HG02943 (cell line): ENCODE data around the gene CCS.
"Not testable (repeated sequence)": the region's sequence is repeated elsewhere in the genome, so short reads cannot be mapped to it uniquely, and the experiment has no call there.

ENCODE experiments used
- ATAC-seq: cut with Tn5 transposase; IDR thresholded peaks from one replicate; pipeline ENCODE4 v1.9.1; 2021; ENCODE audit warnings: mild to moderate bottlenecking, low read depth, moderate library complexity; ENCODE audit not compliant: unreplicated experiment

Gene CCS

GRCh38 chr11:66561178-66561974 is 31.6 kb upstream of the CCS start:
- ATAC-seq, result no peak

DNA sequence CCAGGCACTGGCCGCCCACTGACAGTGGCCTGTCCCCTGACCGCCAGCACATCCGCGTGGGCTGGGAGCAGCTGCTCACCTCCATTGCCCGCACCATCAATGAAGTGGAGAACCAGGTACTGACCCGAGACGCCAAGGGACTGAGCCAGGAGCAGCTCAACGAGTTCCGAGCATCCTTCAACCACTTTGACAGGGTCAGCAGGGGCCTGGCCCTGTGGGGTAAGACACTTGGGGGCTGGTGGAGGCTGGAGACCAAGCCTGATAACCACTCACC is 31.1 kb upstream of the CCS start:
- no peak for ATAC-seq

DNA sequence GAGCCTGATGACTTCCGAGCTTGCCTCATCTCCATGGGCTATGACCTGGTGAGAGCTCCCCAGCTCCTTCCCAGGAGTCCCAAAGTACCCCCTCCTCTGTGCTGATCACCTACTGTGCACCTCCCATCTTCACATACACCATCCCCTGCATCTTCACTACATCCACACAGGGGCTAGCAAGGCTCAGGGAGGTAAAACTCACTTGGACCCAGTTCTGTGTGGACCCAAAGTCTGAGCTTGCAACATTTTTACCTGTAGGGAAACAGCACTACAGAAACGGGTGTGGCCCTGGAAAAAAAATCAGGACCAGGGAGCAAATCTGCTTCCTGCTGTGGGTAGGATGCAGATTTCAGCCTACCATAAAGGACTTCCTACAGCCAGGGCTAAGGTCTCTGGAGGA is 30.7 kb upstream of the CCS start:
- ATAC-seq, result no peak

- ATAC-seq, result no peak
Measured at GRCh38 chr11:66562907-66563583, 29.9 kb upstream of the CCS start.

DNA sequence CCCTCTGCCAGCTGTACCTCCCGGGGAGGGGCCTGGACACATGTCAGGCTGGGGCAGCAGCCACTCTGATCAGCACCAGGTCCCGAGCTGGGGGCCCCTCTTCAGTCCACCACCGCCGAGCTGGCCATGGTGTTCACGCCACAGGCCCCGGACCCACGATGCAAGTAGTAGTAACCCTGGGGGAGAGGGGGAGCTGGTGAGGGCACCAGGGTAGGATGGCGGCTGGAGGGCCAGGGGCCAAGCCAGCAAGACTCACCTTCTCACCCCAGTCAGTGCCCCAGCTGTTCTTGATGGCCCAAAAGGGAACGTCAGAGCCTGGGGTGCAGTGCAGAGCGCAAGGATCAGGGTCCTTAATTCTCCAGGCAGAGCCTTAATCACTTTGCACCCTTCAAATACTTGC is 29.2 kb upstream of the CCS start:
- ATAC-seq, result no peak

DNA sequence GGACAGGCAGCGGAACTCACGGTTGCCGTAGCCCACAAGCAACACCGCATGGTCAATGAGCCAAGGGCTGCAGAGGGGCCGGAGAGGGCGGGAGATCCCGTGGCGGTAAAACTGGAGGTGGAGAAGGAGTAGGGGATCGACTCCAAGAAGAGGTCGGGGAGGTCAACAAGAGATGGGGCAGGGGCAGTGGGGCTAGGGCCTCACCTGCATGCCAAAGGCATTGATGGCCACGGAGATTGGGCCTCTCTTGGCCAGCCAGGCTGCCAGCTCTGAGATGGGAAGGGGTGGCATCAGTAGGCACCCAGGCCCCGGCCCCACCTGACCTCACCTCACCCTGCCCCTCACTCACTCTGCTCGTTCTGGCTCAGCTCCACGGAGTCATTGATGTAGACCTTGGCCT is 28.4 kb upstream of the CCS start:
- no peak for ATAC-seq

- no peak for ATAC-seq
Measured at GRCh38 chr11:66564984-66565383, 28.0 kb upstream of the CCS start.

DNA sequence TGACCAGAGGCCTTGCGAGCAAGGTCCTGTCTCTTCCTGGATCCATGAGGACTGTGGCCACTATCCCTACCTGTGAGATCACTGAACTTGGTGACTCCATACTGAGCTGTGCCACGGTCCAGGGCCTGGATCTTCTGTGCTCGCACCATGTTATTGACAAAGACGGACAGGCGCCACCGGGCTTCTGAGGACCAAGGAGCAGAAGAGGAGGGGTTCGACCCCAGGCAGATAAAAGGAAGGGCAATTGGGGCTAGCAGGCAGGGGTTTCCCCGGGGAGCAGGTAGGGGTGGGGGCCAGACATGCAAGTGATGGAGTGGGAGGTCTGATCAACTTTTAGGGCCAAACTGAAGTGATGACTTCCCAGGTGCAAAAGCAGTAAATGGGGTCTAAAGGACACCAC is 26.8 kb upstream of the CCS start:
- ATAC-seq, result no peak

- ATAC-seq, result no peak
Measured at GRCh38 chr11:66567787-66568123, 25.2 kb upstream of the CCS start.

- ATAC-seq, result no peak
Measured at GRCh38 chr11:66568124-66568916, 24.7 kb upstream of the CCS start, which contains the start of gene CTSF. Gene CTSF, minus strand, starts transcription at chr11:66568606. Its CDS starts 120 bp downstream, at chr11:66568486.

- ATAC-seq, result no peak
Measured at GRCh38 chr11:66569076-66569475, 23.9 kb upstream of the CCS start.

- ATAC-seq, result no peak
Measured at GRCh38 chr11:66570079-66570849, 22.7 kb upstream of the CCS start.

DNA sequence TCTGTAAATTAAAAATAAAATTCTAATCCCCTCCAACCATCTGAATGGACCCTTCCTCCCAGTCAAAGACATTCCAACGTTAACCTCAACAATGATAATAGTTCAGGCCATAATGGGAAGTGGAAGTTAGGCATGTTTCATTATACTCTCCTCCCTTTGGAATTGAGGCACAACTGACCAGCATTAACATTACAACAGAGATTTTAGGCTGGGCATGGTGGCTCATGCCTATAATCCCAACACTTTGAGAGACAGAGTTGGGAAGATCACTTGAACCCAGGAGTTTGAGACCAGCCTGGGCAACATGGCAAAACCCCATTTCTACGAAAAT is 22.2 kb upstream of the CCS start:
- no peak for ATAC-seq

GRCh38 chr11:66579017-66579606 is 13.9 kb upstream of the CCS start:
- no peak for ATAC-seq

GRCh38 chr11:66580803-66581202 is 12.2 kb upstream of the CCS start:
- ATAC-seq, result no peak

DNA sequence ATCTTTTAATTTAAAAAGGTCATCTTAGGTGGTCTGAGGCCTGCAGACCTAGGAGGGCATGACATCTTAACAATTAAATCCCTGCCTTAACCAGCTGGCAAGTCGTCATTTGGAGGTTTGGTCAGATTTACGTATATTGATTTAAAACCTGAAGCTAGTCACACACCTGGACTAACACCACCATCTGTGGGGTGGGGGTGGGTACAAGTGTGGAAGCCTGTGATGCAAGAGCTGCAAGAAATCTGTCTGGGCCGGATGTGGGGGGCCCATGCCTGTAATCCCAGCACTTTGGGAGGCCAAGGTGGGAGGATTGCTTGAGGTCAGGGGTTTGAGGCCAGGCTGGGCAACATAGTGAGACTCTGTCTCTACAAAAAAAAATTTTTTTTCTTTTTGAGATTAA is 11.7 kb upstream of the CCS start:
- no peak for ATAC-seq

- not testable (repeated sequence) for ATAC-seq
Measured at GRCh38 chr11:66582565-66583147, 10.3 kb upstream of the CCS start.

DNA sequence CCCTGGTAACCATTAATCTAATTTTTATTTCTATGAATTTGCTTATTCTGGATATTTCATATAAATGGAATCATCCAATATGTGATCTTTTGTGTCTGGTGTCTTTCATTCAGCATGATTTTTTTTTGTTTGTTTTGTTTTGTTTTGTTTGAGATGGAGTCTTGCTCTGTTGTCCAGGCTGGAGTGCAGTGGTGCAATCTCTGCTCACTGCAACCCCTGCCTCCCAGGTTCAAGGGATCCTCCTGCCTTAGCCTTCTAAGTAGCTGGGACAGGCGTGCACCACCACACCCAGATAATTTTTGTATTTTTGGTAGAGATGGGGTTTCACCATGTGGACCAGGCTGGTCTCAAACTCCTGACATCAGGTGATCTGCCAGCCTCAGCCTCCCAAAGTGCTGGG is 7.5 kb upstream of the CCS start:
- not testable (repeated sequence) for ATAC-seq

- no peak for ATAC-seq
Measured at GRCh38 chr11:66586136-66586535, 6.8 kb upstream of the CCS start.

GRCh38 chr11:66589315-66589714 is 3.7 kb upstream of the CCS start:
- not testable (repeated sequence) for ATAC-seq
